Stimulated activated CD4-positive, alpha-beta T cell treated with anti-CD3 and anti-CD28 coated beads, TNF-alpha, amount 100 ng/mL, for 1 hour (primary cell): ENCODE results near the gene KLHL42.

Experiments
- DNase-seq, 3 donors: peaks; one replicate each; pipeline ENCODE4 v3.0.0-alpha.2; 2020; ENCODE audit warnings: low read depth in 3 of 3, low spot score in 1 of 3

KLHL42 gene

GRCh38 chr12:27852117-27852516 lies 72.1 kb downstream of the KLHL42 start:
- no peak for DNase-seq
